Liver (tissue), 9 donors: ENCODE data around the gene IL32. TPM values are rescaled to one million over a fixed set of nuclear protein-coding genes. Genes with fewer than 3 reads are reported as not detected.

Source experiments
- DNase-seq: peaks from one replicate; pipeline ENCODE4 v3.0.0-alpha.2; 2017; ENCODE audit warnings: low spot score
- H3K27ac ChIP-seq, 2 donors: one replicate each; pipeline ENCODE4 v1.7.0; 2013; ENCODE audit warnings: inconsistent platforms in 2 of 2, low read length in 2 of 2, control low read depth in 1 of 2, low read depth in 1 of 2, mild to moderate bottlenecking in 1 of 2
- H3K27me3 ChIP-seq, 4 donors: one replicate each; pipeline versions ENCODE4 v1.6.1 to v1.7.0; 2013; ENCODE audit warnings: low read length in 3 of 4, inconsistent platforms in 1 of 4, mild to moderate bottlenecking in 1 of 4, moderate library complexity in 1 of 4; ENCODE audit not compliant: control insufficient read depth in 4 of 4, insufficient read depth in 4 of 4
- H3K36me3 ChIP-seq, 4 donors: one replicate each; pipeline versions ENCODE4 v1.6.1 to v1.7.0; 2013; ENCODE audit warnings: low read length in 3 of 4, mild to moderate bottlenecking in 3 of 4, low read depth in 1 of 4, moderate library complexity in 1 of 4; ENCODE audit not compliant: control insufficient read depth in 4 of 4, insufficient read depth in 3 of 4
- H3K4me1 ChIP-seq, 4 donors: one replicate each; pipeline versions ENCODE4 v1.6.1 to v1.7.0; 2013; ENCODE audit warnings: low read length in 3 of 4, mild to moderate bottlenecking in 3 of 4, moderate library complexity in 1 of 4; ENCODE audit not compliant: control insufficient read depth in 4 of 4, insufficient read depth in 4 of 4
- H3K4me3 ChIP-seq, 3 donors: one replicate each; pipeline versions ENCODE4 v1.6.1 to v1.7.0; 2013; ENCODE audit warnings: low read length in 3 of 3, control low read depth in 1 of 3, low read depth in 1 of 3, mild to moderate bottlenecking in 1 of 3
- H3K9ac ChIP-seq, 2 donors: one replicate each; pipeline ENCODE4 v1.7.0; 2013; ENCODE audit warnings: low read length in 2 of 2, mild to moderate bottlenecking in 2 of 2, moderate library complexity in 2 of 2, control low read depth in 1 of 2, low read depth in 1 of 2
- H3K9me3 ChIP-seq, 4 donors: one replicate each; pipeline versions ENCODE4 v1.6.1 to v1.7.0; 2013; ENCODE audit warnings: low read length in 3 of 4; ENCODE audit not compliant: control insufficient read depth in 4 of 4
- ATF3 ChIP-seq: IDR thresholded peaks from 2 replicates; pipeline ENCODE4 v1.6.1; 2016; ENCODE audit warnings: antibody characterized with exemption
- CTCF ChIP-seq: fragments of 150-350 bp; IDR thresholded peaks from 2 replicates; pipeline ENCODE4 v1.5.1; 2017; ENCODE audit warnings: improper control_type of control experiment, low read depth, low read length; ENCODE audit not compliant: missing input control
- EGR1 ChIP-seq, 2 donors: IDR thresholded peaks; 2 replicates each; pipeline ENCODE4 v1.6.1; 2016 to 2018; ENCODE audit warnings: antibody characterized with exemption in 2 of 2, low read depth in 2 of 2
- FOXA2 ChIP-seq: IDR thresholded peaks from 2 replicates; pipeline ENCODE4 v1.6.1; 2016; ENCODE audit warnings: antibody characterized with exemption
- GABPA ChIP-seq, 2 donors: IDR thresholded peaks in 1 of 2; conservative IDR thresholded peaks in 1 of 2; 2 replicates each; pipeline ENCODE4 v1.6.1; 2016; ENCODE audit warnings: antibody characterized with exemption in 2 of 2, mild to moderate bottlenecking in 1 of 2, moderate library complexity in 1 of 2
- JUND ChIP-seq, 2 donors: IDR thresholded peaks; 2 replicates each; pipeline ENCODE4 v1.6.1; 2016; ENCODE audit warnings: antibody characterized with exemption in 2 of 2
- MAX ChIP-seq: IDR thresholded peaks from 2 replicates; pipeline ENCODE4 v1.6.1; 2016; ENCODE audit warnings: antibody characterized with exemption
- NR2F2 ChIP-seq: IDR thresholded peaks from 2 replicates; pipeline ENCODE4 v1.6.1; 2016; ENCODE audit warnings: antibody characterized with exemption
- RAD21 ChIP-seq, 2 donors: IDR thresholded peaks; 2 replicates each; pipeline ENCODE4 v1.6.1; 2016; ENCODE audit warnings: antibody characterized with exemption in 2 of 2, mild to moderate bottlenecking in 2 of 2
- RXRA ChIP-seq, 2 donors: IDR thresholded peaks; 2 replicates each; pipeline ENCODE4 v1.6.1; 2017 to 2018; ENCODE audit warnings: antibody characterized with exemption in 2 of 2, mild to moderate bottlenecking in 1 of 2
- TAF1 ChIP-seq: conservative IDR thresholded peaks from 2 replicates; pipeline ENCODE4 v1.6.1; 2016; ENCODE audit warnings: antibody characterized with exemption, mild to moderate bottlenecking
- ZBTB33 ChIP-seq: IDR thresholded peaks from 2 replicates; pipeline ENCODE4 v1.6.1; 2016; ENCODE audit warnings: antibody characterized with exemption
- WGBS: extraction: QIAGEN DNeasy Blood & Tissue Kit; methylation state at CpG from one replicate; pipeline ENCODE4 v1.1.7; 2013; 5-methylcytosine and 5-hydroxymethylcytosine counted together
- polyA plus RNA-seq, 2 donors: library from polyadenylated mRNA; stranded (reverse) in 1 of 2; unstranded in 1 of 2; fragments of 200-250 nt in 1 of 2; fragments of >200 nt in 1 of 2; fragmentation: Nextera tagmentation in 1 of 2; extraction: Ambion mirVana in 1 of 2; gene quantifications; one replicate each; pipeline versions ENCODE4 v1.2.1 to v1.2.3, GENCODE V29; 2013 to 2015
- total RNA-seq, 2 donors: library from RNA; depleted of rRNA; stranded (reverse); fragments of >200 nt; gene quantifications; one replicate each; pipeline ENCODE4 v1.2.3, GENCODE V29; 2014
- donor health status: healthy.
- donor health status: healthy.
- donor health status: healthy.
- donor health status: healthy.
- donor health status: healthy.

Gene IL32
- total and polyA plus RNA-seq, 4 donors = 8.6 to 328 (median 196) TPM

GRCh38 chr16:3026609-3027488 lies 38.6 kb upstream of the IL32 start (continued):
- TF ChIP-seq CTCF (no peak), MAX (no peak), GABPA (IDR thresholded peaks at IDR 0.05 in 1 of 2, conservative IDR thresholded peaks at IDR 0.05 in 1 of 2) (no peak), NR2F2 (no peak), TAF1 (no peak)

- 97% methylated on average over 8 of the region's 8 CpGs for WGBS
- no peak for DNase-seq
- Histone ChIP-seq H3K27me3 (peaks cover 0 to 5% (median 2%) of the 10 kb centered on the region in 4 donors), H3K36me3 (peaks cover 0 to 14% (median 3%) of the 10 kb centered on the region in 4 donors), H3K4me1 (peaks cover 9 to 40% (median 13%) of the 10 kb centered on the region in 4 donors), H3K4me3 (no peak overlapping the region), H3K9me3 (no peaks in the 10 kb centered on the region), H3K27ac (no peak overlapping the region), H3K9ac (no peak overlapping the region)
- no peak for TF ChIP-seq ZBTB33
- TF ChIP-seq RXRA (IDR thresholded peaks at IDR 0.05) = no peak
- TF ChIP-seq TAF1 = no peak
- no peak for TF ChIP-seq GABPA (IDR thresholded peaks at IDR 0.05 in 1 of 2, conservative IDR thresholded peaks at IDR 0.05 in 1 of 2)
- TF ChIP-seq MAX = no peak
- TF ChIP-seq JUND (IDR thresholded peaks at IDR 0.05) = no peak
- no peak for TF ChIP-seq EGR1 (IDR thresholded peaks at IDR 0.05; ENCODE audit: low read depth in 2 of 2)
- no peak for TF ChIP-seq ATF3
- no peak for TF ChIP-seq FOXA2
- TF ChIP-seq CTCF = no peak
- TF ChIP-seq RAD21 (IDR thresholded peaks at IDR 0.05) = no peak
These were observed 38.0 kb upstream of the IL32 start for GRCh38 chr16:3027489-3027795.
